ENCODE data around the gene STK11.

- TF ChIP-seq CTCF (IDR thresholded peaks at IDR 0.05) (no peak), POLR2A (IDR thresholded peaks at IDR 0.05) (no peak), EP300 (IDR thresholded peaks at IDR 0.05) (no peak), POLR2AphosphoS5 (IDR thresholded peaks at IDR 0.05) (no peak)
Measured at GRCh38 chr19:1219786-1220476, 14.4 kb downstream of the STK11 start.

Data from gastroesophageal sphincter (tissue), 3 donors.